ENCODE data around the gene RUFY3.
A peak's percentile ranks its signal among the peaks of the same experiment; 100 is the strongest.

Gene RUFY3

DNA sequence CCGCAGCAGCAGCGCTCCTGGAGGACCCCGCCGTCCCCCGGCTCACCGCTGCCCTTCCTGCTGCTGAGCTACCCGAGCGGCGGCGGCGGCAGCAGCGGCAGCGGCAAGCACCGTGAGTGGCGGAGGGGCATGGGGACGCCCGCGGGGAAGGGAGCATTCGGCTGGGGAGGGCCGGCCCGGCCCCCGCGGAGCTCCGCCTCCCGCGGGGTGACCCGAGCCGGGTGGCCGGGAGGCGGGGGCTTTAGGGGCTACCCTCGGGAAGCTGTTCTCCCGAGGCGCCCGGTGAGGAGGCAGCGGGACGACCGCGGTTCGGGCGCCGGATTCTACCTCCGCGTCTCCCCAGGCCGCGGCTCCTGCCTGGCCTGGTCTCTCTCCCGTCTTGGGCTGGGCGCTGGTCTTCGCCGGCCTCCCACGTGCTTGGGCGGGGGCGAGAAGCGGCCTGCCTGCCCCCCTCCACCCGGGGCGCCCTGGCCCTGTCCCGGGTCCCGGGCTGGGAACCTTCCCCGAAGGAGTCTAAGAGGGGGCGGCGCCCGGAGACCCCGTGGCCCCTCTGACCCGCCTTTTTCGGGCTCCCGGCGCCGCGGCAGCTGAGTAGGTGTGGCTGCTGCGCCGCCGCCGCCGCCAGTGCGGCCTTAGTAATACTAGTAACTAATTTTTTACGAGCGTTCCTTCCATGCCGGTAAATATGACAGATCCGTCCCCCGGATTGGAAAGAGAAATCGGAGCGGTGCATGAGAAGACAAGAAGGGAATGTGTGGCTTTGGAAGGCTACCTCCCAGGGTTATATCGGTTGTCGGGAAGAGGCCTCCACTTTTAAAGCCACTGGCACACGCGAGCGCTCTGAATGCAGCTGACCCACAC lies 16.4 kb upstream of the RUFY3 start (continued):
- TF ChIP-seq, protein P1, sequence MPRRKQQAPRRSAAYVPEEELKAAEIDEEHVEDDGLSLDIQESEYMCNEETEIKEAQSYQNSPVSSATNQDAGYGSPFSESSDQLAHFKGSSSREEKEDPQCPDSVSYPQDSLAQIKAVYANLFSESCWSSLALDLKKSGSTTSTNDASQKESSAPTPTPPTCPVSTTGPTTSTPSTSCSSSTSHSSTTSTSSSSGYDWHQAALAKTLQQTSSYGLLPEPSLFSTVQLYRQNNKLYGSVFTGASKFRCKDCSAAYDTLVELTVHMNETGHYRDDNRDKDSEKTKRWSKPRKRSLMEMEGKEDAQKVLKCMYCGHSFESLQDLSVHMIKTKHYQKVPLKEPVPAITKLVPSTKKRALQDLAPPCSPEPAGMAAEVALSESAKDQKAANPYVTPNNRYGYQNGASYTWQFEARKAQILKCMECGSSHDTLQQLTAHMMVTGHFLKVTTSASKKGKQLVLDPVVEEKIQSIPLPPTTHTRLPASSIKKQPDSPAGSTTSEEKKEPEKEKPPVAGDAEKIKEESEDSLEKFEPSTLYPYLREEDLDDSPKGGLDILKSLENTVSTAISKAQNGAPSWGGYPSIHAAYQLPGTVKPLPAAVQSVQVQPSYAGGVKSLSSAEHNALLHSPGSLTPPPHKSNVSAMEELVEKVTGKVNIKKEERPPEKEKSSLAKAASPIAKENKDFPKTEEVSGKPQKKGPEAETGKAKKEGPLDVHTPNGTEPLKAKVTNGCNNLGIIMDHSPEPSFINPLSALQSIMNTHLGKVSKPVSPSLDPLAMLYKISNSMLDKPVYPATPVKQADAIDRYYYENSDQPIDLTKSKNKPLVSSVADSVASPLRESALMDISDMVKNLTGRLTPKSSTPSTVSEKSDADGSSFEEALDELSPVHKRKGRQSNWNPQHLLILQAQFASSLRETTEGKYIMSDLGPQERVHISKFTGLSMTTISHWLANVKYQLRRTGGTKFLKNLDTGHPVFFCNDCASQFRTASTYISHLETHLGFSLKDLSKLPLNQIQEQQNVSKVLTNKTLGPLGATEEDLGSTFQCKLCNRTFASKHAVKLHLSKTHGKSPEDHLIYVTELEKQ (tag by site-specific recombination; IDR thresholded peaks at IDR 0.05; ENCODE audit: borderline replicate concordance) = no peak
- TF ChIP-seq, protein P2, sequence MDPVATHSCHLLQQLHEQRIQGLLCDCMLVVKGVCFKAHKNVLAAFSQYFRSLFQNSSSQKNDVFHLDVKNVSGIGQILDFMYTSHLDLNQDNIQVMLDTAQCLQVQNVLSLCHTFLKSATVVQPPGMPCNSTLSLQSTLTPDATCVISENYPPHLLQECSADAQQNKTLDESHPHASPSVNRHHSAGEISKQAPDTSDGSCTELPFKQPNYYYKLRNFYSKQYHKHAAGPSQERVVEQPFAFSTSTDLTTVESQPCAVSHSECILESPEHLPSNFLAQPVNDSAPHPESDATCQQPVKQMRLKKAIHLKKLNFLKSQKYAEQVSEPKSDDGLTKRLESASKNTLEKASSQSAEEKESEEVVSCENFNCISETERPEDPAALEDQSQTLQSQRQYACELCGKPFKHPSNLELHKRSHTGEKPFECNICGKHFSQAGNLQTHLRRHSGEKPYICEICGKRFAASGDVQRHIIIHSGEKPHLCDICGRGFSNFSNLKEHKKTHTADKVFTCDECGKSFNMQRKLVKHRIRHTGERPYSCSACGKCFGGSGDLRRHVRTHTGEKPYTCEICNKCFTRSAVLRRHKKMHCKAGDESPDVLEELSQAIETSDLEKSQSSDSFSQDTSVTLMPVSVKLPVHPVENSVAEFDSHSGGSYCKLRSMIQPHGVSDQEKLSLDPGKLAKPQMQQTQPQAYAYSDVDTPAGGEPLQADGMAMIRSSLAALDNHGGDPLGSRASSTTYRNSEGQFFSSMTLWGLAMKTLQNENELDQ (tag by site-specific recombination; IDR thresholded peaks at IDR 0.05; ENCODE audit: low read depth) = no peak
- TF ChIP-seq RBAK (tag by site-specific recombination; IDR thresholded peaks at IDR 0.05) (no peak), ZNF658 (tag by site-specific recombination; IDR thresholded peaks at IDR 0.05) (no peak), MYNN (tag by site-specific recombination; IDR thresholded peaks at IDR 0.05; ENCODE audit: borderline replicate concordance) (no peak), SALL2 (tag by site-specific recombination; IDR thresholded peaks at IDR 0.05; ENCODE audit: borderline replicate concordance) (no peak), SCRT2 (tag by site-specific recombination; IDR thresholded peaks at IDR 0.05) (no peak), ZNF302 (tag by site-specific recombination; IDR thresholded peaks at IDR 0.05; ENCODE audit: low read depth) (no peak), ZBTB20 (tag by site-specific recombination; IDR thresholded peaks at IDR 0.05) (peak; percentile 97), ZNF596 (tag by site-specific recombination; IDR thresholded peaks at IDR 0.05) (no peak), ZNF223 (tag by site-specific recombination; IDR thresholded peaks at IDR 0.05) (no peak), ZNF146 (tag by site-specific recombination; IDR thresholded peaks at IDR 0.05) (no peak), ZNF248 (tag by site-specific recombination; IDR thresholded peaks at IDR 0.05) (no peak), ZNF350 (tag by site-specific recombination; IDR thresholded peaks at IDR 0.05) (no peak), GLI4 (tag by site-specific recombination; IDR thresholded peaks at IDR 0.05) (no peak)
- TF ChIP-seq, protein P3, sequence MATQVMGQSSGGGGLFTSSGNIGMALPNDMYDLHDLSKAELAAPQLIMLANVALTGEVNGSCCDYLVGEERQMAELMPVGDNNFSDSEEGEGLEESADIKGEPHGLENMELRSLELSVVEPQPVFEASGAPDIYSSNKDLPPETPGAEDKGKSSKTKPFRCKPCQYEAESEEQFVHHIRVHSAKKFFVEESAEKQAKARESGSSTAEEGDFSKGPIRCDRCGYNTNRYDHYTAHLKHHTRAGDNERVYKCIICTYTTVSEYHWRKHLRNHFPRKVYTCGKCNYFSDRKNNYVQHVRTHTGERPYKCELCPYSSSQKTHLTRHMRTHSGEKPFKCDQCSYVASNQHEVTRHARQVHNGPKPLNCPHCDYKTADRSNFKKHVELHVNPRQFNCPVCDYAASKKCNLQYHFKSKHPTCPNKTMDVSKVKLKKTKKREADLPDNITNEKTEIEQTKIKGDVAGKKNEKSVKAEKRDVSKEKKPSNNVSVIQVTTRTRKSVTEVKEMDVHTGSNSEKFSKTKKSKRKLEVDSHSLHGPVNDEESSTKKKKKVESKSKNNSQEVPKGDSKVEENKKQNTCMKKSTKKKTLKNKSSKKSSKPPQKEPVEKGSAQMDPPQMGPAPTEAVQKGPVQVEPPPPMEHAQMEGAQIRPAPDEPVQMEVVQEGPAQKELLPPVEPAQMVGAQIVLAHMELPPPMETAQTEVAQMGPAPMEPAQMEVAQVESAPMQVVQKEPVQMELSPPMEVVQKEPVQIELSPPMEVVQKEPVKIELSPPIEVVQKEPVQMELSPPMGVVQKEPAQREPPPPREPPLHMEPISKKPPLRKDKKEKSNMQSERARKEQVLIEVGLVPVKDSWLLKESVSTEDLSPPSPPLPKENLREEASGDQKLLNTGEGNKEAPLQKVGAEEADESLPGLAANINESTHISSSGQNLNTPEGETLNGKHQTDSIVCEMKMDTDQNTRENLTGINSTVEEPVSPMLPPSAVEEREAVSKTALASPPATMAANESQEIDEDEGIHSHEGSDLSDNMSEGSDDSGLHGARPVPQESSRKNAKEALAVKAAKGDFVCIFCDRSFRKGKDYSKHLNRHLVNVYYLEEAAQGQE (tag by site-specific recombination; IDR thresholded peaks at IDR 0.05) = 0 out of 2 replicates have a peak, but pooled peaks have one; percentile 25
- TF ChIP-seq, protein P4, sequence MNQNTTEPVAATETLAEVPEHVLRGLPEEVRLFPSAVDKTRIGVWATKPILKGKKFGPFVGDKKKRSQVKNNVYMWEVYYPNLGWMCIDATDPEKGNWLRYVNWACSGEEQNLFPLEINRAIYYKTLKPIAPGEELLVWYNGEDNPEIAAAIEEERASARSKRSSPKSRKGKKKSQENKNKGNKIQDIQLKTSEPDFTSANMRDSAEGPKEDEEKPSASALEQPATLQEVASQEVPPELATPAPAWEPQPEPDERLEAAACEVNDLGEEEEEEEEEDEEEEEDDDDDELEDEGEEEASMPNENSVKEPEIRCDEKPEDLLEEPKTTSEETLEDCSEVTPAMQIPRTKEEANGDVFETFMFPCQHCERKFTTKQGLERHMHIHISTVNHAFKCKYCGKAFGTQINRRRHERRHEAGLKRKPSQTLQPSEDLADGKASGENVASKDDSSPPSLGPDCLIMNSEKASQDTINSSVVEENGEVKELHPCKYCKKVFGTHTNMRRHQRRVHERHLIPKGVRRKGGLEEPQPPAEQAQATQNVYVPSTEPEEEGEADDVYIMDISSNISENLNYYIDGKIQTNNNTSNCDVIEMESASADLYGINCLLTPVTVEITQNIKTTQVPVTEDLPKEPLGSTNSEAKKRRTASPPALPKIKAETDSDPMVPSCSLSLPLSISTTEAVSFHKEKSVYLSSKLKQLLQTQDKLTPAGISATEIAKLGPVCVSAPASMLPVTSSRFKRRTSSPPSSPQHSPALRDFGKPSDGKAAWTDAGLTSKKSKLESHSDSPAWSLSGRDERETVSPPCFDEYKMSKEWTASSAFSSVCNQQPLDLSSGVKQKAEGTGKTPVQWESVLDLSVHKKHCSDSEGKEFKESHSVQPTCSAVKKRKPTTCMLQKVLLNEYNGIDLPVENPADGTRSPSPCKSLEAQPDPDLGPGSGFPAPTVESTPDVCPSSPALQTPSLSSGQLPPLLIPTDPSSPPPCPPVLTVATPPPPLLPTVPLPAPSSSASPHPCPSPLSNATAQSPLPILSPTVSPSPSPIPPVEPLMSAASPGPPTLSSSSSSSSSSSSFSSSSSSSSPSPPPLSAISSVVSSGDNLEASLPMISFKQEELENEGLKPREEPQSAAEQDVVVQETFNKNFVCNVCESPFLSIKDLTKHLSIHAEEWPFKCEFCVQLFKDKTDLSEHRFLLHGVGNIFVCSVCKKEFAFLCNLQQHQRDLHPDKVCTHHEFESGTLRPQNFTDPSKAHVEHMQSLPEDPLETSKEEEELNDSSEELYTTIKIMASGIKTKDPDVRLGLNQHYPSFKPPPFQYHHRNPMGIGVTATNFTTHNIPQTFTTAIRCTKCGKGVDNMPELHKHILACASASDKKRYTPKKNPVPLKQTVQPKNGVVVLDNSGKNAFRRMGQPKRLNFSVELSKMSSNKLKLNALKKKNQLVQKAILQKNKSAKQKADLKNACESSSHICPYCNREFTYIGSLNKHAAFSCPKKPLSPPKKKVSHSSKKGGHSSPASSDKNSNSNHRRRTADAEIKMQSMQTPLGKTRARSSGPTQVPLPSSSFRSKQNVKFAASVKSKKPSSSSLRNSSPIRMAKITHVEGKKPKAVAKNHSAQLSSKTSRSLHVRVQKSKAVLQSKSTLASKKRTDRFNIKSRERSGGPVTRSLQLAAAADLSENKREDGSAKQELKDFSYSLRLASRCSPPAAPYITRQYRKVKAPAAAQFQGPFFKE (tag by site-specific recombination; IDR thresholded peaks at IDR 0.05; ENCODE audit: borderline replicate concordance) = no peak
- TF ChIP-seq, protein P5, sequence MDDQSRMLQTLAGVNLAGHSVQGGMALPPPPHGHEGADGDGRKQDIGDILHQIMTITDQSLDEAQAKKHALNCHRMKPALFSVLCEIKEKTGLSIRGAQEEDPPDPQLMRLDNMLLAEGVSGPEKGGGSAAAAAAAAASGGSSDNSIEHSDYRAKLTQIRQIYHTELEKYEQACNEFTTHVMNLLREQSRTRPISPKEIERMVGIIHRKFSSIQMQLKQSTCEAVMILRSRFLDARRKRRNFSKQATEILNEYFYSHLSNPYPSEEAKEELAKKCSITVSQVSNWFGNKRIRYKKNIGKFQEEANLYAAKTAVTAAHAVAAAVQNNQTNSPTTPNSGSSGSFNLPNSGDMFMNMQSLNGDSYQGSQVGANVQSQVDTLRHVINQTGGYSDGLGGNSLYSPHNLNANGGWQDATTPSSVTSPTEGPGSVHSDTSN (CRISPR knock-in tag; IDR thresholded peaks at IDR 0.05) = no peak
- TF ChIP-seq, protein P6, sequence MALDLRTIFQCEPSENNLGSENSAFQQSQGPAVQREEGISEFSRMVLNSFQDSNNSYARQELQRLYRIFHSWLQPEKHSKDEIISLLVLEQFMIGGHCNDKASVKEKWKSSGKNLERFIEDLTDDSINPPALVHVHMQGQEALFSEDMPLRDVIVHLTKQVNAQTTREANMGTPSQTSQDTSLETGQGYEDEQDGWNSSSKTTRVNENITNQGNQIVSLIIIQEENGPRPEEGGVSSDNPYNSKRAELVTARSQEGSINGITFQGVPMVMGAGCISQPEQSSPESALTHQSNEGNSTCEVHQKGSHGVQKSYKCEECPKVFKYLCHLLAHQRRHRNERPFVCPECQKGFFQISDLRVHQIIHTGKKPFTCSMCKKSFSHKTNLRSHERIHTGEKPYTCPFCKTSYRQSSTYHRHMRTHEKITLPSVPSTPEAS (tag by site-specific recombination; IDR thresholded peaks at IDR 0.05) = no peak
